ENCODE results near the gene RESP18. TPM values are rescaled to one million over a fixed set of nuclear protein-coding genes. Genes with fewer than 3 reads are reported as not detected.

RESP18 gene
- total and polyA plus RNA-seq, 2 of the 4 experiments (the other 2 are of a cell fraction) = not detected

DNA sequence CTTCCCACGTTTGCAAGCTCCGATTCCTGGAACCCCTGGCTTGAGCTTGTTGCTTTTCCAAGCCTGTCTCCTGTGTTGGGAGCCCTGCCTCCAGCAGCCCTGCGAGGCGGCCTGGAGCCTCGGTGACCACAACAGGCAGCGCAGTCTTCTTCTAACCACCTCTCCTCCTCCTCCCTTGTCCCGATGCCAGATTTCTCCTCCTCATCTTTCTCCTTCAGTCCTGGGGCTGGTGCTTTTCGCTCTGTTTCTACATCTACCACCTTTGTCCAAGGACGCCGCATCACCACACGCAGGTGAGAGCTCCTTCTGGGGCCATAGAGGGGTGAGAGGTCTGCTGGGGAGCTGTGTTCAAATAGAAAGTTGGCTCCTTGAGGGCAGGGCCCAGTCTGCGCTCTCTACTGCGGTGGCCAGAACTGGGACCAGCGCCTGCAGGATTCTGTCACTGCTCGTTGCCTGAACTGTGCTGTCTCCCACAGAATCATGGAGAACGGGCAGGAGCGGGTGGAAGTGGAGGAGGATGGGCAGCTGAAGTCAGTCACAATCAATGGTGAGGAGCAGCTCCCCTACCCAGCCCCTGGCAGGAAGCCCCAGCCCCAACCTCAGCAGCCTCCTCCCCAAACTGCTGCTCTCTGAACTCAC is 49.5 kb downstream of the RESP18 start:
- Histone ChIP-seq H3K9me3 (ENCODE audit: control insufficient read depth, insufficient read depth, low read length) (no peaks in the 10 kb centered on the region), H2AK5ac (ENCODE audit: low read depth, low read length) (no peak overlapping the region), H3K27ac (ENCODE audit: insufficient read depth, low read length) (no peak overlapping the region), H2BK15ac (ENCODE audit: low read depth, low read length) (no peak overlapping the region), H2AFZ (replicated peaks; ENCODE audit: low read length, poor library complexity) (no peak overlapping the region), H3K23ac (ENCODE audit: low read depth, low read length) (no peak overlapping the region), H3K14ac (replicated peaks; ENCODE audit: low read depth, low read length) (no peak overlapping the region), H2AK9ac (replicated peaks; ENCODE audit: low read depth, low read length, poor library complexity) (no peak overlapping the region), H3K4ac (ENCODE audit: low read depth, low read length) (no peak overlapping the region), H3K9ac (ENCODE audit: low read depth, low read length) (no peak overlapping the region), H3K56ac (ENCODE audit: extremely low read depth, insufficient read depth, low read length) (no peak overlapping the region), H3K27me3 (ENCODE audit: control insufficient read depth, insufficient read depth, low read length) (no peaks in the 10 kb centered on the region), H2BK120ac (ENCODE audit: low read depth, low read length) (no peak overlapping the region), H3K4me2 (ENCODE audit: low read depth, low read length) (no peak overlapping the region), H2BK20ac (ENCODE audit: low read depth, low read length) (no peak overlapping the region), H3K4me1 (ENCODE audit: control insufficient read depth, insufficient read depth, low read length) (peaks cover 14% of the 10 kb centered on the region), H4K8ac (ENCODE audit: low read depth in 2 of 2, low read length in 2 of 2) (no peak overlapping the region), H4K91ac (ENCODE audit: insufficient read depth, low read depth, low read length) (no peak overlapping the region), H3K79me1 (ENCODE audit: low read depth in 1 of 2, low read length in 2 of 2) (peaks cover 16 to 30% of the 10 kb centered on the region in 2 experiments), H3K4me3 (ENCODE audit: insufficient read depth, low read depth, low read length) (no peak overlapping the region), H2BK5ac (ENCODE audit: low read depth, low read length, poor library complexity, severe bottlenecking) (no peak overlapping the region), H3K36me3 (ENCODE audit: control insufficient read depth, insufficient read depth, low read length) (peaks cover 57% of the 10 kb centered on the region), H3K18ac (ENCODE audit: low read depth, low read length) (no peak overlapping the region), H4K20me1 (ENCODE audit: insufficient read depth, low read length) (peaks cover 6% of the 10 kb centered on the region; the same call in 1 of the 2 replicates), H3K9me1 (ENCODE audit: insufficient read depth, low read length) (peaks cover 5% of the 10 kb centered on the region), H4K5ac (ENCODE audit: low read depth, low read length) (no peak overlapping the region)
- in situ Hi-C loops (cut with MboI; ENCODE audit: low sequenced_read_pairs) (no loop called here), intact Hi-C loops (cut with micrococcal nuclease) (no loop called here), dilution Hi-C loops (cut with HindIII; ENCODE audit: low sequenced_read_pairs, unreplicated experiment) (no loop called here)
- DNase-seq (no peak), ATAC-seq (ENCODE audit: low read depth) (no peak)
- BruUV-seq (replicated peaks) = no TSS peak
- CTCF ChIA-PET = interaction anchor here (2.8 kb wide), 1 partner anchor 12 kb away, joined by 11 read pairs; no protein-coding TSS in a partner anchor
- no CpG with 5 or more reads among the region's 17 CpGs for WGBS, 2 experiments (ENCODE audit: extremely low coverage in 2 of 2, insufficient read length in 1 of 2)
- TF ChIP-seq MXI1 (IDR thresholded peaks at IDR 0.05; ENCODE audit: borderline replicate concordance, low read depth, low read length) = no peak
- TF ChIP-seq FOS (IDR thresholded peaks at IDR 0.05; ENCODE audit: low read depth, low read length) = no peak
- TF ChIP-seq RFX5 (IDR thresholded peaks at IDR 0.05; ENCODE audit: low read depth, low read length) = no peak
- no peak for TF ChIP-seq BHLHE40 (IDR thresholded peaks at IDR 0.05; ENCODE audit: low read depth, low read length)
- TF ChIP-seq MAZ (IDR thresholded peaks at IDR 0.05; ENCODE audit: borderline replicate concordance, low read depth, low read length) = no peak
- TF ChIP-seq CHD1 (IDR thresholded peaks at IDR 0.05; ENCODE audit: low read depth, low read length) = no peak
- TF ChIP-seq MAFK (IDR thresholded peaks at IDR 0.05; ENCODE audit: low read depth, low read length) = no peak
- no peak for TF ChIP-seq SMC3 (IDR thresholded peaks at IDR 0.05; ENCODE audit: low read depth, low read length)
- no peak for TF ChIP-seq RAD21 (IDR thresholded peaks at IDR 0.05; ENCODE audit: low read length)
- TF ChIP-seq USF2 (IDR thresholded peaks at IDR 0.05; ENCODE audit: low read depth, low read length) = no peak
- no peak for TF ChIP-seq POLR2A (IDR thresholded peaks at IDR 0.05; ENCODE audit: low read depth, low read length)
- no peak for TF ChIP-seq CEBPB (IDR thresholded peaks at IDR 0.05; ENCODE audit: low read depth, low read length)
- no peak for TF ChIP-seq RCOR1 (IDR thresholded peaks at IDR 0.05; ENCODE audit: insufficient replicate concordance, low read length)
- POLR2A ChIA-PET (ENCODE audit: unreplicated experiment) = interaction anchor here (1.0 kb wide), 1 partner anchor 107 kb away, joined by 3 read pairs; the partner anchor contains the start of gene CNPPD1

Data from IMR-90 (cell line).